WERI-Rb-1 (cell line): ENCODE results near the gene DTD1.

Experiments
- DNase-seq: peaks from one replicate; pipeline ENCODE4 v3.0.0-alpha.2; 2020
- H3K27ac ChIP-seq: fragments of 250-450 bp; sonication (Bioruptor Pico); 2 replicates; pipeline ENCODE4 v1.5.1; 2020; ENCODE audit warnings: mild to moderate bottlenecking, moderate library complexity
- H3K27me3 ChIP-seq: fragments of 250-450 bp; sonication (Bioruptor Pico); 2 replicates; pipeline ENCODE4 v1.5.1; 2021; ENCODE audit warnings: mild to moderate bottlenecking, low read depth, moderate library complexity; ENCODE audit not compliant: insufficient read depth, severe bottlenecking
- H3K36me3 ChIP-seq: fragments of 250-450 bp; sonication (Bioruptor Pico); 2 replicates; pipeline ENCODE4 v1.5.1; 2020; ENCODE audit warnings: mild to moderate bottlenecking, moderate library complexity
- H3K4me3 ChIP-seq: 2 replicates; pipeline ENCODE4 v1.5.1; 2011; ENCODE audit warnings: low read depth, mild to moderate bottlenecking, control low read depth, low read length
- H3K9me3 ChIP-seq: fragments of 250-450 bp; sonication (Bioruptor Pico); 2 replicates; pipeline ENCODE4 v1.5.1; 2021; ENCODE audit warnings: mild to moderate bottlenecking, moderate library complexity; ENCODE audit not compliant: severe bottlenecking
- TF ChIP-seq, protein P1 (sequence below): IDR thresholded peaks from 2 replicates; pipeline ENCODE4 v1.5.1; 2011; ENCODE audit warnings: low read depth, mild to moderate bottlenecking, control low read depth, inconsistent platforms, low read length

Gene DTD1

DNA sequence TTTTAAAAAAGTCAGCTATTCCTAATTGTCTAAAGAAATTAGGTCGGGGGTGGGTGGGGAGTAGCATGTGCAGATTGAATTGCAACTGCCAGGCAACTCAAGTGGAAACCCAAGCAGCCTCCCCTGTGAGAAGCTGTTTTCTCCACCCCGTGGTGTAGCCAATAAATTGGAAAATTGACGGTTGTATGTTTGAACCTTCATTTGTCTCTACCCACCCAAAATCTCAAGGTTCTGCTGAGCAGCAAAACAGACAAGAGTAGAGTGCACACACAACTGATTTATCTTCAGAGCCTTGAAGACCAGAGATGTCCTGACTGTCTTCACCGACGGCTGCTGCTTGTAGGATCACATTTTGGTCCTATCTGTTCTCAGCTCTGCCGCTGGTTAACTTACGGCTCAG lies 88.5 kb downstream of the DTD1 start:
- H3K27me3 ChIP-seq: no peaks in the 10 kb centered on the region
- TF ChIP-seq, protein P1, sequence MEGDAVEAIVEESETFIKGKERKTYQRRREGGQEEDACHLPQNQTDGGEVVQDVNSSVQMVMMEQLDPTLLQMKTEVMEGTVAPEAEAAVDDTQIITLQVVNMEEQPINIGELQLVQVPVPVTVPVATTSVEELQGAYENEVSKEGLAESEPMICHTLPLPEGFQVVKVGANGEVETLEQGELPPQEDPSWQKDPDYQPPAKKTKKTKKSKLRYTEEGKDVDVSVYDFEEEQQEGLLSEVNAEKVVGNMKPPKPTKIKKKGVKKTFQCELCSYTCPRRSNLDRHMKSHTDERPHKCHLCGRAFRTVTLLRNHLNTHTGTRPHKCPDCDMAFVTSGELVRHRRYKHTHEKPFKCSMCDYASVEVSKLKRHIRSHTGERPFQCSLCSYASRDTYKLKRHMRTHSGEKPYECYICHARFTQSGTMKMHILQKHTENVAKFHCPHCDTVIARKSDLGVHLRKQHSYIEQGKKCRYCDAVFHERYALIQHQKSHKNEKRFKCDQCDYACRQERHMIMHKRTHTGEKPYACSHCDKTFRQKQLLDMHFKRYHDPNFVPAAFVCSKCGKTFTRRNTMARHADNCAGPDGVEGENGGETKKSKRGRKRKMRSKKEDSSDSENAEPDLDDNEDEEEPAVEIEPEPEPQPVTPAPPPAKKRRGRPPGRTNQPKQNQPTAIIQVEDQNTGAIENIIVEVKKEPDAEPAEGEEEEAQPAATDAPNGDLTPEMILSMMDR: no peak
- H3K4me3 ChIP-seq: no peak overlapping the region
- H3K9me3 ChIP-seq: no peaks in the 10 kb centered on the region
- no peak overlapping the region for H3K27ac ChIP-seq
- no peaks in the 10 kb centered on the region for H3K36me3 ChIP-seq
- no peak for DNase-seq

GRCh38 chr20:18677126-18677525 lies 89.3 kb downstream of the DTD1 start:
- Histone ChIP-seq H3K36me3 (no peaks in the 10 kb centered on the region), H3K27ac (no peak overlapping the region), H3K4me3 (no peak overlapping the region), H3K27me3 (no peaks in the 10 kb centered on the region), H3K9me3 (no peaks in the 10 kb centered on the region)
- TF ChIP-seq, protein P1: no peak
- DNase-seq: no peak

- H3K27me3 ChIP-seq: no peaks in the 10 kb centered on the region
- DNase-seq: no peak
- TF ChIP-seq, protein P1: no peak
- no peaks in the 10 kb centered on the region for H3K36me3 ChIP-seq
- no peak overlapping the region for H3K27ac ChIP-seq
- H3K9me3 ChIP-seq: no peaks in the 10 kb centered on the region
- H3K4me3 ChIP-seq: no peak overlapping the region
Measured at GRCh38 chr20:18678549-18679419, 90.9 kb downstream of the DTD1 start.

DNA sequence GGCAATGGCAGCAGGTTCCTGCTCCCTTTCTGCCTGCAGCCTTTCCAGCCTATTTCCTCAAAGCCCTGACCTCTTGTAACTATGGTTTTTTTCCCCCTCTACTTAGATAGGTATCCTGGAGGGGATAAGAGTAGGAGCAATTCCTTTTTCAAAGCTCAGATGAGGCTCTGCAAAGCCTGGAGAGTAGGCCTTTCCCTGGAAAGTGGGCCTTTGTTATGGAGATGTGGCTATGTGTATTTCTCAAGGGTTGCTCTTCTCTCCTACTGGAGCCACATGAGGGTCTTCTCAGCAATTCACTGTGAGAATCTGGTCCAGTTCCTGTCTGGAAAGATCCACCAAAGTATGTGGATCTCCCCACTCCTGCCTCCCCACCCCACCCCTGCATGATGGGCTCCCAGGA lies 96.0 kb downstream of the DTD1 start:
- H3K27me3 ChIP-seq: no peaks in the 10 kb centered on the region
- H3K4me3 ChIP-seq: no peak overlapping the region
- no peaks in the 10 kb centered on the region for H3K9me3 ChIP-seq
- DNase-seq: no peak
- no peaks in the 10 kb centered on the region for H3K36me3 ChIP-seq
- TF ChIP-seq, protein P1: no peak
- no peak overlapping the region for H3K27ac ChIP-seq

GRCh38 chr20:18684775-18685174 lies 96.9 kb downstream of the DTD1 start:
- H3K36me3 ChIP-seq: no peaks in the 10 kb centered on the region
- TF ChIP-seq, protein P1: no peak
- no peak for DNase-seq
- no peaks in the 10 kb centered on the region for H3K9me3 ChIP-seq
- H3K27ac ChIP-seq: no peak overlapping the region
- no peak overlapping the region for H3K4me3 ChIP-seq
- no peaks in the 10 kb centered on the region for H3K27me3 ChIP-seq

DNA sequence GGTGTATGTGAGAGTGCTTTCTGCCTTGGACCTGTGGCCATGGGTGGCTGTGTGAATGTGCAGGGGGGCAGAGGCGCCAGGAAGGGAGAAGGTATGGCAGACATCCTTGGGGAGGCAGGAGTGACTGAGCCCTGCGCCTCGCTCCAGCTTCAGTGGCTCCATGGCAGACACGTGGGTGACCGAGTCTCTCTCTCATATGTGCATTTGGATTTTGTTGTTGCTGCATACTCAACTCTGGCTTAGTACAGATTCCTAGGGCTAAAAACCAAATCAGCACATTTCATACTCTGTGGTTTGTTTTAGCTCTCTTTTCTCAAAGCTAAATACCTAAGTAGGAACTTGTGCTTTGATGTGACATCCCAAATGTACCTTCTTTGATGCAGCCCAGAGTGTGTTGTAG lies 97.6 kb downstream of the DTD1 start:
- Histone ChIP-seq H3K27ac (no peak overlapping the region), H3K27me3 (no peaks in the 10 kb centered on the region), H3K4me3 (no peak overlapping the region), H3K36me3 (no peaks in the 10 kb centered on the region), H3K9me3 (no peaks in the 10 kb centered on the region)
- no peak for DNase-seq
- TF ChIP-seq, protein P1: no peak
